Measurements from ENCODE around the gene SLC26A6. TPM values are rescaled to one million over a fixed set of nuclear protein-coding genes. Genes with fewer than 3 reads are reported as not detected.
A peak's percentile ranks its signal among the peaks of the same experiment; 100 is the strongest.

Gene SLC26A6
- total and polyA plus RNA-seq, 2 of the 13 experiments (the other 11 are each of a cell fraction or from before 2014, with no cell fraction given), result 40.7 to 184 TPM

GRCh38 chr3:48635222-48636021, at the start of gene SLC26A6 (continued):
- no peak for TF ChIP-seq PHF20 (CRISPR knock-in tag; IDR thresholded peaks at IDR 0.05)
- TF ChIP-seq NAIF1 (CRISPR knock-in tag; IDR thresholded peaks at IDR 0.05; ENCODE audit: borderline replicate concordance), result no peak
- no peak for TF ChIP-seq TOE1 (CRISPR knock-in tag; IDR thresholded peaks at IDR 0.05)
- no peak; the same call in 1 of the 2 replicates for TF ChIP-seq ZBTB8A (CRISPR knock-in tag; IDR thresholded peaks at IDR 0.05; ENCODE audit: borderline replicate concordance, low read depth)
- TF ChIP-seq ZNF20 (CRISPR knock-in tag; IDR thresholded peaks at IDR 0.05), result no peak; the same call in 1 of the 2 replicates
- TF ChIP-seq ZBTB42 (CRISPR knock-in tag; IDR thresholded peaks at IDR 0.05), result no peak; the same call in 1 of the 2 replicates
- peak; percentile 57 for TF ChIP-seq ASH2L (IDR thresholded peaks at IDR 0.05; ENCODE audit: insufficient read length, low read depth, low read length)
- no peak for TF ChIP-seq MED13 (CRISPR knock-in tag; IDR thresholded peaks at IDR 0.05)
- 0 out of 2 replicates have a peak, but pooled peaks have one; percentile 24 for TF ChIP-seq JUND (CRISPR knock-in tag; IDR thresholded peaks at IDR 0.05)
- no peak for TF ChIP-seq ZNF232 (CRISPR knock-in tag; IDR thresholded peaks at IDR 0.05; ENCODE audit: borderline replicate concordance)
- TF ChIP-seq ZNF383 (CRISPR knock-in tag; IDR thresholded peaks at IDR 0.05; ENCODE audit: borderline replicate concordance), result no peak; the same call in 1 of the 2 replicates
- TF ChIP-seq NFIB (CRISPR knock-in tag; IDR thresholded peaks at IDR 0.05; ENCODE audit: borderline replicate concordance), result no peak
- TF ChIP-seq TBP (CRISPR knock-in tag; IDR thresholded peaks at IDR 0.05), result no peak
- TF ChIP-seq, protein P1, sequence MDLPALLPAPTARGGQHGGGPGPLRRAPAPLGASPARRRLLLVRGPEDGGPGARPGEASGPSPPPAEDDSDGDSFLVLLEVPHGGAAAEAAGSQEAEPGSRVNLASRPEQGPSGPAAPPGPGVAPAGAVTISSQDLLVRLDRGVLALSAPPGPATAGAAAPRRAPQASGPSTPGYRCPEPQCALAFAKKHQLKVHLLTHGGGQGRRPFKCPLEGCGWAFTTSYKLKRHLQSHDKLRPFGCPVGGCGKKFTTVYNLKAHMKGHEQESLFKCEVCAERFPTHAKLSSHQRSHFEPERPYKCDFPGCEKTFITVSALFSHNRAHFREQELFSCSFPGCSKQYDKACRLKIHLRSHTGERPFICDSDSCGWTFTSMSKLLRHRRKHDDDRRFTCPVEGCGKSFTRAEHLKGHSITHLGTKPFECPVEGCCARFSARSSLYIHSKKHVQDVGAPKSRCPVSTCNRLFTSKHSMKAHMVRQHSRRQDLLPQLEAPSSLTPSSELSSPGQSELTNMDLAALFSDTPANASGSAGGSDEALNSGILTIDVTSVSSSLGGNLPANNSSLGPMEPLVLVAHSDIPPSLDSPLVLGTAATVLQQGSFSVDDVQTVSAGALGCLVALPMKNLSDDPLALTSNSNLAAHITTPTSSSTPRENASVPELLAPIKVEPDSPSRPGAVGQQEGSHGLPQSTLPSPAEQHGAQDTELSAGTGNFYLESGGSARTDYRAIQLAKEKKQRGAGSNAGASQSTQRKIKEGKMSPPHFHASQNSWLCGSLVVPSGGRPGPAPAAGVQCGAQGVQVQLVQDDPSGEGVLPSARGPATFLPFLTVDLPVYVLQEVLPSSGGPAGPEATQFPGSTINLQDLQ (CRISPR knock-in tag; IDR thresholded peaks at IDR 0.05), result no peak
- peak; percentile 51; the same call in 1 of the 2 replicates for TF ChIP-seq PBX3 (CRISPR knock-in tag; IDR thresholded peaks at IDR 0.05; ENCODE audit: borderline replicate concordance)
- TF ChIP-seq NFYB (CRISPR knock-in tag; IDR thresholded peaks at IDR 0.05), result peak; percentile 96
- no peak for TF ChIP-seq RAD51 (IDR thresholded peaks at IDR 0.05; ENCODE audit: borderline replicate concordance)
- TF ChIP-seq, protein P2, sequence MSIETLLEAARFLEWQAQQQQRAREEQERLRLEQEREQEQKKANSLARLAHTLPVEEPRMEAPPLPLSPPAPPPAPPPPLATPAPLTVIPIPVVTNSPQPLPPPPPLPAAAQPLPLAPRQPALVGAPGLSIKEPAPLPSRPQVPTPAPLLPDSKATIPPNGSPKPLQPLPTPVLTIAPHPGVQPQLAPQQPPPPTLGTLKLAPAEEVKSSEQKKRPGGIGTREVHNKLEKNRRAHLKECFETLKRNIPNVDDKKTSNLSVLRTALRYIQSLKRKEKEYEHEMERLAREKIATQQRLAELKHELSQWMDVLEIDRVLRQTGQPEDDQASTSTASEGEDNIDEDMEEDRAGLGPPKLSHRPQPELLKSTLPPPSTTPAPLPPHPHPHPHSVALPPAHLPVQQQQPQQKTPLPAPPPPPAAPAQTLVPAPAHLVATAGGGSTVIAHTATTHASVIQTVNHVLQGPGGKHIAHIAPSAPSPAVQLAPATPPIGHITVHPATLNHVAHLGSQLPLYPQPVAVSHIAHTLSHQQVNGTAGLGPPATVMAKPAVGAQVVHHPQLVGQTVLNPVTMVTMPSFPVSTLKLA (IDR thresholded peaks at IDR 0.05), result no peak
- peak; percentile 49 for TF ChIP-seq TEAD3 (CRISPR knock-in tag; optimal IDR thresholded peaks at IDR 0.05; ENCODE audit: borderline replicate concordance)
- TF ChIP-seq ZNF124 (CRISPR knock-in tag; IDR thresholded peaks at IDR 0.05), result peak; percentile 46
- TF ChIP-seq RFX1 (IDR thresholded peaks at IDR 0.05), result no peak
- 0 out of 2 replicates have a peak, but pooled peaks have one; percentile 57 for TF ChIP-seq ARHGAP35 (CRISPR knock-in tag; IDR thresholded peaks at IDR 0.05; ENCODE audit: borderline replicate concordance)
- TF ChIP-seq NFATC3 (CRISPR knock-in tag; IDR thresholded peaks at IDR 0.05), result no peak
- TF ChIP-seq HDAC6 (IDR thresholded peaks at IDR 0.05; ENCODE audit: low read depth, low read length), result no peak
- TF ChIP-seq ATF7 (IDR thresholded peaks at IDR 0.05), result no peak
- no peak for TF ChIP-seq ATF7 (CRISPR knock-in tag; IDR thresholded peaks at IDR 0.05)
- 0 out of 2 replicates have a peak, but pooled peaks have one; percentile 80 for TF ChIP-seq ZNF816 (CRISPR knock-in tag; IDR thresholded peaks at IDR 0.05; ENCODE audit: borderline replicate concordance)

Data from HepG2 (cell line).